C4-2B (cell line): ENCODE measurements around the gene KCNMA1.

ENCODE experiments used
- CTCF ChIP-seq: fragments of 450-650 bp; conservative IDR thresholded peaks from 2 replicates; pipeline ENCODE4 v1.5.1; 2017; ENCODE audit warnings: mild to moderate bottlenecking
- ZFX ChIP-seq: fragments of 450-650 bp; IDR thresholded peaks from 2 replicates; pipeline ENCODE4 v1.6.1; 2017

GRCh38 chr10:77196614-77197013 lies 441.0 kb downstream of the KCNMA1 start:
- no peak for TF ChIP-seq CTCF
- no peak for TF ChIP-seq ZFX
